Mucosa of stomach (tissue), 1 donor: ENCODE results near the gene POU2F2.

Experiments
- H3K27me3 ChIP-seq: one replicate; pipeline ENCODE4 v1.7.0; 2013; ENCODE audit warnings: mild to moderate bottlenecking, low read length; ENCODE audit not compliant: control insufficient read depth, insufficient read depth
- H3K36me3 ChIP-seq: one replicate; pipeline ENCODE4 v1.7.0; 2013; ENCODE audit warnings: low read length; ENCODE audit not compliant: control insufficient read depth, insufficient read depth
- H3K4me1 ChIP-seq: one replicate; pipeline ENCODE4 v1.7.0; 2013; ENCODE audit warnings: mild to moderate bottlenecking, low read length; ENCODE audit not compliant: control insufficient read depth, insufficient read depth
- H3K4me3 ChIP-seq: one replicate; pipeline ENCODE4 v1.7.0; 2013; ENCODE audit warnings: low read length
- H3K9ac ChIP-seq: one replicate; pipeline ENCODE4 v1.7.0; 2013; ENCODE audit warnings: mild to moderate bottlenecking, low read length, moderate library complexity
- H3K9me3 ChIP-seq: one replicate; pipeline ENCODE4 v1.7.0; 2013; ENCODE audit warnings: mild to moderate bottlenecking, low read length, moderate library complexity; ENCODE audit not compliant: control insufficient read depth
- donor health status: Pancreatic carcinoma.

The POU2F2 gene

DNA sequence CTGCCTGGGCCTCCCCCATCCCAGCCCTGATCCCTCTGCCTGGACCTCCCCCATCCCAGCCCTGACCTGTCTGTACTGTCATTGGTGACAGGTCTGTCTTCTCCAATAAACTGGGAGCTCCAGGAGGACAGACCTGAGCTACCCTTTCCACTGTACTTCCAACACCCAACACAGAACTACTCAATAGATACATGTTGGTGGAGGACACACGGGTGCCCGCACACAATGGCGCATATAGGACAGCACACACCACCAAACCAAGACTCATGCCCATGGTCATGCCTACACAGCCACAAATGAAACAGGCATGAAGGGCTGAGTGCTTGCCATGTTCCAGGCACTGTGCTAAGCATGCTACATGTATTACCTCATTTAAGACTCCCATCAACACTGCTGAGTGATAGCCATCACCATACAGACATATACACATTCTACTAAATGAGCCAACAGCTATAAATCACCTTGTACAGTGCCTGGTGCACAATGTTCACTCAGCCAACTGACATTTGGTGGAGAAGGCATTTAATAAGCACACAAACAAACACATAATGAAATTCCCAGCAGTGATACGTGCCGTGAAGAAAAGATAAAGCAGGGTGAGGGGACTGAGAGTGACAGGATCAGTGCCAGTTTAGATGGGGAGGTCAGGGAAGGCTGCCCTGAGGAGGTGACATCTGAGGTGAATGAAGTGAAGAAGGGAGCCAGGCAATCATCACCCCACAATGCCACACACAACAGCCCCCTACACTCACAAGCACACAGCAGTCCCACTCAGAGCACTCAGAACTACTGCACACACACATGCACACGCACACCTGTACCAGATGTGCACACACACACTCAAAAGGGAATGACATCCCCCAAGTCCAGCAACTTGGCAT, 857 bp downstream of the POU2F2 start:
- Histone ChIP-seq H3K4me1 (peaks cover 14% of the 10 kb centered on the region), H3K9ac (no peak overlapping the region), H3K27me3 (peaks cover 39% of the 10 kb centered on the region), H3K4me3 (no peak overlapping the region), H3K36me3 (no peaks in the 10 kb centered on the region), H3K9me3 (no peaks in the 10 kb centered on the region)

DNA sequence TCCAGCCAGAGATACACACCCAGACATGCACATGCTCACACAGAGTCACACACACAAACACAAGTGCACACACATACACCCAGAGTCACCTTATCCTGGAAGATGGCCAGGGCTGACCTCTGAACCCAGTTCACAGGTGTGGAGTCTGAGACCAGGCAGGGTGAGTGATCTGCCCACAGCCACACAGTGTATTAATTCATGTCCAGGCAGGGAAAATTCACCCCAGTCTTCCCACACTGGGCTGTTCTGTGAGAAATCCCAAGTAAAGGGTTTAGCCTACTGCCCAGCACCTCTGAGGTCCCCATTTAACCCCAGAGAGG, 2.0 kb downstream of the POU2F2 start:
- Histone ChIP-seq H3K4me3 (no peak overlapping the region), H3K27me3 (peaks cover 39% of the 10 kb centered on the region), H3K9ac (no peak overlapping the region), H3K36me3 (no peaks in the 10 kb centered on the region), H3K9me3 (no peaks in the 10 kb centered on the region), H3K4me1 (peaks cover 14% of the 10 kb centered on the region)

DNA sequence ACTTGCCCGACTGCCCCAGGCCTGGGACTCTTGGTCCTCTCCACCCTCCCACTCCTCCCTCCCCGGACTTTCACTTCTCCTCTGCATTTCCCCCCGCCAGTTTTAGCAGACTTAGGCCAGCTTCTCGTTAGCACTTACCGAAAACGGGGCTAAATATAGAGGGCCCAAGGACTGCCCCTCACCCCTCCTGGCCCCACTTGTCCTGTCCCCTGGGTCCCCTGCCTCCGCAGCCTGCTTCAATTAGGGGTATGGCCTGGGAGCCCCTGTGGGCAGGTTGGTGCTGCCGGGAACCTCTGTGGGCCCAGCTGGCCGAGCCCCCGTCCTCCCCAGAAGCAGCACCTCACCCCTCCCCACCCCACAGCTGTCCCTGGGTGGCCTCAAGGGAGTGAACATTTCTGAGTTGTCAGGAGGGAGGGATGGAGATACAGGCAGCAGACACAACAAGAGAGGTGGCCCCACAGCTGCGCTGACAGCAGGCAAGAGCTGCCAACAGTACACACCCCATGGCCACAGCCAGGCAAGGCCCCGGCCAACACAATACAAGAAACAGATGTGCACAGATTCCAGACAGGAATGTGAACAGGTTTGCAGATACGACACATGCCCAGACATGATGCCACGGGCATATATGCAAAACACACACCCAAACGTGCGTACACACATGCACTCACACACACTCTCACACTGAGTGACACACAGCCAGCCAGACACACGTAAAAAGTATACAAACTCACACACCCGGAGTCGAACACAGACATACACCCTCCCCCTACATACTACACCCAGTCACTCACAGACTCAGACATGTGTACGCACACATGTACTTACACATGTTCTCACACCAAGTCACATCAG, 2.6 kb downstream of the POU2F2 start:
- no peak overlapping the region for H3K4me3 ChIP-seq
- peaks cover 39% of the 10 kb centered on the region for H3K27me3 ChIP-seq
- H3K9me3 ChIP-seq = no peaks in the 10 kb centered on the region
- H3K9ac ChIP-seq = no peak overlapping the region
- H3K36me3 ChIP-seq = no peaks in the 10 kb centered on the region
- peaks cover 14% of the 10 kb centered on the region for H3K4me1 ChIP-seq

DNA sequence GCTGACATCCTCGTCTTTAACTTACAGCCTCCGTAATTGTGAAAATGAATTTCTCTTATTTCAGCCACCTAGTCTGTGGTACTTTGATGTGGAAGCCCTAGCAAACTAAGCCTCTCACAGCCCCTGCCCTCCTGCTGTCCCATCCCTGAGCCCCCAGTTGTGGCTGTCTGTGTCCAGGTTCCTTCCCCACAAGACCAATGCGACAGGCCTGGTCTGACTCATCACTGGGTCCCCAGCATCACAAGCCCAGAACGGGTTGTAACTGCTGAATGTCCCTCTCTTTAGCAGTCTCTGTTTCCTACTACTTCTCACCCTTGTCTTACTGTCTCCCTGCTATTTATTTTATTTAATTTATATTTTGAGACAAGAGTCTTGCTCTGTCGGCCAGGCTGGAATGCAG, 5.7 kb downstream of the POU2F2 start:
- Histone ChIP-seq H3K4me1 (no peaks in the 10 kb centered on the region), H3K9ac (no peak overlapping the region), H3K4me3 (no peak overlapping the region), H3K27me3 (peaks cover 11% of the 10 kb centered on the region), H3K36me3 (no peaks in the 10 kb centered on the region), H3K9me3 (no peaks in the 10 kb centered on the region)

DNA sequence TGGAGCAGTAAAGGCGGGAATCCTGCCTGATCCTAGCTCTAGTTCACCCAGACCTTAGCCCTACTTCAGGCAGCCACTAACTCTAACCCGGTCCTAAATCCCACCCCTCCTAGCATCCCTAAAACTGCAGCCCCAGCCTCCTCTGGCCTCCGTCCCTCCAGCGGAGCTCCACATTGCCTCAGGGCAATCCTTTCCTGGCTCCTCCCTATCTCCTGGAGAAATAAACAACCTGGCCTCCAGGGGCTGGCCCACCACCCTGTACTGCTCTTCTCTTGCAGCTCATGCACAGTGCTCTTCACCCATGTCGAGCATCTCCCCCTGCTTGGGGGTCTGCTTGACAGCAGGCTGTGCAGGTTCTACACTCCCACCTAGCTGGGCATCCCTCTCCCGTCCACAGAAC, 6.7 kb downstream of the POU2F2 start:
- Histone ChIP-seq H3K27me3 (peaks cover 5% of the 10 kb centered on the region), H3K4me3 (no peak overlapping the region), H3K4me1 (no peaks in the 10 kb centered on the region), H3K9ac (no peak overlapping the region), H3K9me3 (no peaks in the 10 kb centered on the region), H3K36me3 (no peaks in the 10 kb centered on the region)

DNA sequence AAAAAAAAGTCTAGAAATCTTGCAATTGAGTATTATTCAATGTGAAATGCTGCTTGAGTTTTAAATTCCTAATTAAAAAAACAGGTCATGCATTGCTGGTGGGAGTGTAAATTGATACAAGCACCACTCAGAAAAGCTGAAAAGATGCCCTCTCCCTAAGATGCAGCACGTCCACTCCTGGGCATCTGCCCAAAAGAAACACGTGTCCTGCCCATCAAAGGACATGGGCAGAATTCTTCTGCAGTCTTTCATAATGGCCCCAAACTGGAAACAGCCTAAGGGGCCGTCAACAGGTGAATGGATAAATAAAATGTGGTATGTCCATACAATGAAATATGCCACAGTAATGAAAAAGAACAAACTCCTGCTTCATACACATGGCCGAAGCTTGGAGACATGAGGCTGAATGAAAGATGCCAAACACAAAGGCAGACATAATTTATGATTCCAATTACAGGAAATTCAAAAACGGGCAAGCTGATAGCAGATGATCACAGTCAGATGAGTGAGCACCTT, 7.8 kb downstream of the POU2F2 start:
- peaks cover 5% of the 10 kb centered on the region for H3K27me3 ChIP-seq
- H3K9me3 ChIP-seq = no peaks in the 10 kb centered on the region
- H3K4me1 ChIP-seq = no peaks in the 10 kb centered on the region
- H3K9ac ChIP-seq = no peak overlapping the region
- no peak overlapping the region for H3K4me3 ChIP-seq
- H3K36me3 ChIP-seq = no peaks in the 10 kb centered on the region

DNA sequence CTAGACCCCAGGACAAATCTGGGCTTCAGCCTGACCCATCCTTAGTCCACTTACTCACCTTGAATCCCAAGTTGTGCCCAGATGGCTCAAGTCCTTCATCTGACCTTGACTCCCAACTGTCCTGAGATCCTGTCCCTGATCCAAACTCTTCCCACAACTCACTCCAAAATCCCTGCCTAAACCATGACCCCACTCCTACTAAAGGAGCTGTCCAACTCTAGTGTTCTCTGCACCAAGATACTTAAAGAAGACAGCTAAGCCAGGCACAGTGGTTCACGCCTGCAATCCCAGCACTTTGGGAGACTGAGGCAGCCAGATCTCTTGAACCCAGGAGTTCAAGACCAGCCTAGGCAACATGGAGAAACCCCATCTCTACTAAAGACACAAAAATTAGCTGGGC, 8.5 kb downstream of the POU2F2 start:
- no peaks in the 10 kb centered on the region for H3K4me1 ChIP-seq
- no peak overlapping the region for H3K4me3 ChIP-seq
- H3K9ac ChIP-seq = no peak overlapping the region
- H3K27me3 ChIP-seq = no peaks in the 10 kb centered on the region
- H3K9me3 ChIP-seq = no peaks in the 10 kb centered on the region
- no peaks in the 10 kb centered on the region for H3K36me3 ChIP-seq

DNA sequence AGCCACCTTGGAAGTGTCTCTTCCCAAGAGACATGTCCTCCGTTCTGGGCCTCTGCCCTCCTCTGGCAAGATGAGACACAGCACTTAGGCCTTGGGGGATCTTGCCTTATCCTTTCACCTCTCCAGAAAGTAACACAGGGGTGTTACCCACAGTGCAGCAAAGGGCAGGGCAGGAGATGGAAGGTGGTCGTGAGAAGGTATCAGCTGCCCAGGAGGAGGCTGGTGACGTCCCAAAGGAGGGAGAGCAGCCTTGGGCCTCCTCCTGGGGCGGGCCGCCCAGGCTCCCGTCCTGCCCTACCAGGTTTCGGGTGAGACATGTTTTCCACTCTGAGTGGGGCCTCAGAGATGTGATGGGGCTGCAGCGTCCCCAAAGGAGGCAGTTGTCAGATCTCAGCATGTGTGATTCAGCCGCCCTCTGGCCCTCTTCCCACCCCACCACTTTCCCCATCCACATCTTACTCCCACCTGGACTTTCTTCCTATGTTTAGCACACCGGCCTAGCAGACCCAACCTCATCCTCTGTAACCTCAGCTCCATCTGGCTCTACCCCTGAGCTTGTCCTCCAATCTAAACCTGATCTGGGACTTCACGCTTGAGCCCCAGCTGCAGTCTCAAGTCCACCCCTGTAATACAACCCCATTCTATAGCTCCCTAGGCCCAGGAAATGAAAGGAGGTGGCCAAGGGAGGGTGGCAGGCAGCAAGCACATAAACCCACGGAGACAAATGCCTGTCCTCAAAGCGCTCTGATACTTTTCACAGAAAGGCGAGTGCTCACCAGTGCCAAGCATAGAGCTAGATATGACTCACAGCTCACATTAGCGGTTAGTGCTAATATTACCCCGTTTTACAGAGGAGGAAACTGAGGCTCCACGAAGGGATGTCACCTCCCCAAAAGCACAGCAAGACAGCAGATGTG, 9.3 kb downstream of the POU2F2 start:
- Histone ChIP-seq H3K36me3 (no peaks in the 10 kb centered on the region), H3K9me3 (no peaks in the 10 kb centered on the region), H3K4me3 (no peak overlapping the region), H3K27me3 (no peaks in the 10 kb centered on the region), H3K4me1 (no peaks in the 10 kb centered on the region), H3K9ac (no peak overlapping the region)

DNA sequence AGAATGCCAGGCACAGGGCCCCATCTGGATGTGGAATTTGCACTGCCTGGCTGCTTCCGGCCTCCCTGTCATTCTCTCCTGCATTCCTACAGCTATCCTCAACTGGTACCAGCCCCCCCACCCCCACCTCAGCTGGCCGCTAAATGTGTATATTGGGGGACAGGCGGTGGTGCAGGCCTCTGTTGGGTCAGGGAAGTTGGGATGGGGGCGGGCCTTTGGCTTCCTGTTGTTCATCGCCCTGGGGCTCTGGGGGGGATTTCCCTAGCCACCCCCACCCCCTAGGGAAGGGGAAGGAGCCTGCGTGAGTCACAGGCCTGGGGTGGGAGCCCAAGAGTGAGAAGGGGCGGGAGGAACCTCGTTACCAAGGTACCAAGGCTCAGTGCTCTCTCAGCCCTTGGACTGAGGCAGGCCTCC, 10.6 kb downstream of the POU2F2 start:
- Histone ChIP-seq H3K36me3 (no peaks in the 10 kb centered on the region), H3K4me3 (no peak overlapping the region), H3K27me3 (no peaks in the 10 kb centered on the region), H3K9ac (no peak overlapping the region), H3K4me1 (no peaks in the 10 kb centered on the region), H3K9me3 (no peaks in the 10 kb centered on the region)

DNA sequence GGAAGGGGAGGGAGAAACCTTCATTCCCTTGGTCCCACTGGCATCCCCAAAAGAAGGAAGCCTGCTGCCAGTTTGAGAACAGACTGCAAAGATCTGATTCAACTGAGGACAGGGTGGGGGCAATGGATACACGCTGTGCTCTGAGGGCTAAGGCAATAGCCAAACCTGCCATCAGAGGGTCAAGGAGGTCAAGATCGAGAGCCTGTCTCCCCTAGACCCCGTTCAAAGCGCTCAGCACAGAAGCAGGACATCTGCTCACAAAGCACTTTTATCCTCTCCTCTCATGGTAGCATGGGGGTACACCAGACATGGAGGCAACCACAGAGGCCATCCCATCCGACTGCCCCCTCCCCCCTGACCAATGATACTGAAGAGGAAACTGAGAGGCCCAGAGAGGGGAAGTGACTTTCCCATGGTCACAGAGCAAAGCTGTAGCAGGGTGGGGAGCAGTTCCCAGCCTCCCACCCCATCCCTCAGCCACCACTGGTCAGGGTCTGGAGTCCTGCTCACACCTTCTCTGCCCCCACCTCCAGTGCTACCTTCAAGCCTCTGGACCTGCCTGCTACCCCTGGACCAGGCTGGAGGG, 11.1 kb downstream of the POU2F2 start:
- Histone ChIP-seq H3K36me3 (no peaks in the 10 kb centered on the region), H3K4me3 (no peak overlapping the region), H3K27me3 (no peaks in the 10 kb centered on the region), H3K9ac (no peak overlapping the region), H3K4me1 (no peaks in the 10 kb centered on the region), H3K9me3 (no peaks in the 10 kb centered on the region)

DNA sequence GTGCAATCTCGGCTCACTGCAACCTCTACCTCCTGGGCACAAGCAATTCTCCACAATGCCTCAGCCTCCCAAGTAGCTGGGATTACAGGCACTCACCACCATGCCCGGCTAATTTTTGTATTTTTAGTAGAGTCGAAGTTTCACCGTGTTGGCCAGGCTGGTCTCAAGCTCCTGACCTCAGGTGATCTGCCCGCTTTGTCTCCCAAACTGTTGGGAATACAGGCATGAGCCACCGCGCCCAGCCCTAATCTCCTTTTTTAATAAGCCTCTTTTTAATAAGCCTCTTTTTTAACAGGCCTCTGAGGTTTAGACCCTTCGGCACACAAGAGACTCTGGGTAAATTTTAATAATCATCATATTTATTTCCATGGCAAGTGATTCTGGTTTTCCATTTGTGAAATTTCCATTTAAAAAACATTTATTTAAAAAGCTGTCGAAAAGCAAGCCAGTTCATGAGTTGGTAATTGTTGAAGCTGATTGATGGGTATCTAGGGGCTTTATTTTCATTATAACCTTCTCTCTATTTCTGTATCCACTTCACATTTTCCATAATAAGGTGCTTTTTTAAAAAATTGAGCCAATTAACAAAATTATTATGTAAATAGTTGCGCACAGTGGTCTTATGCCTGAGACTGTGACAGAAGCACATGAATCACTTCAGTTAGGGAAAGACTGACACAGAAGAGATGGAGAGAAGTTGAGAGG, 11.8 kb downstream of the POU2F2 start:
- no peaks in the 10 kb centered on the region for H3K4me1 ChIP-seq
- no peaks in the 10 kb centered on the region for H3K36me3 ChIP-seq
- no peak overlapping the region for H3K4me3 ChIP-seq

More for the DNA sequence above, 11.8 kb downstream of the POU2F2 start:
- H3K27me3 ChIP-seq = no peaks in the 10 kb centered on the region
- no peak overlapping the region for H3K9ac ChIP-seq
- no peaks in the 10 kb centered on the region for H3K9me3 ChIP-seq
